Nephron progenitor cell (in vitro differentiated cells): Measurements from ENCODE around the gene IL2RA.
"Not testable (repeated sequence)": the region's sequence is repeated elsewhere in the genome, so short reads cannot be mapped to it uniquely, and the experiment has no call there.

Experiments
- DNase-seq: peaks from one replicate; pipeline ENCODE4 v3.0.0; 2021
- H3K27ac Mint-ChIP-seq: 2 replicates; pipeline ENCODE4 v1.8.0; 2021; ENCODE audit warnings: mild to moderate bottlenecking, moderate library complexity, mixed read lengths
- H3K27me3 Mint-ChIP-seq: 2 replicates; pipeline ENCODE4 v1.8.0; 2021; ENCODE audit warnings: mild to moderate bottlenecking, low read depth, mixed read lengths; ENCODE audit not compliant: poor library complexity
- H3K36me3 Mint-ChIP-seq: 2 replicates; pipeline ENCODE4 v1.8.0; 2021; ENCODE audit warnings: low read depth, mixed read lengths
- H3K4me1 Mint-ChIP-seq: 2 replicates; pipeline ENCODE4 v1.8.0; 2021; ENCODE audit warnings: mixed read lengths
- H3K4me3 Mint-ChIP-seq: 2 replicates; pipeline ENCODE4 v1.8.0; 2021; ENCODE audit warnings: mild to moderate bottlenecking, moderate library complexity, mixed read lengths
- H3K9me3 Mint-ChIP-seq: 2 replicates; pipeline ENCODE4 v1.8.0; 2021; ENCODE audit warnings: mild to moderate bottlenecking, moderate library complexity, mixed read lengths
- TF ChIP-seq, protein P1 (sequence below): fragments of 200-600 bp; sonication (generic); IDR thresholded peaks from 2 replicates; pipeline ENCODE4 v1.5.0; 2021; ENCODE audit warnings: antibody characterized with exemption

Gene IL2RA

DNA sequence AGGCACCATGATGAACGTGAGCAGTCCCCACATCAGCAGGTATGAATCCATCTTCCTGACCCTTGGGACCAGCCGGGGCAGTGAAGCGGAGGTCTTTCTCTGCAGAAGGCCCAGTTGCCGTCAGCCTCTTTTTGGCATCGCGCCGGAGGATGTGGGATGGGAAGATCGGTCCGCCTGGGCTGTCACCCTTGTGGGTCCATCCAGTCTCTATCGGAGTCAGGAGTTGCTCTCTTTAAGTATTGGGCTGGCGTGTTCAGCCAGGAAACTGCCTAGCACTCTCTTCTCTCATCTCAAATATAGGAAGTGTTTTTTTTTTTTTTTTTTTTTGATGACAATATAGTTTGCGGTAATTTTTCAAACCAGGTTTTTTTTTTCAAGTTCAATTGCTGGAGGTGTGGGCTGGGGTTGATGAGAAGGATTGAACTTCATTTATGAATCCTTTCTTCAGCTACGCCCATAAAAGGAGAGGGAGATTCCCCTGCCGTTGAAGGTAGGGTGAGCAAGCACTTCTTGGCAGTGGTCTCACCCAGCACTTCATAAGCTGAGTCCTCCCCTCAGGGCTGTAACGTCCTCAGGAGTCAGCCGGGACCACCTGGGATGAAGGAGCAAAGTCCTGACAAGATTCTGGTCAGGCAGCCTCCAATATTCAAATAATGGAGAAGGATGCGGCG, at the start of gene IL2RA:
IL2RA (minus strand) TSS at position 267 of the 671 bp plus-strand sequence; CDS start at position 51, 216 bp downstream.
- H3K27ac Mint-ChIP-seq = no peak within 1 kb of the TSS

DNA sequence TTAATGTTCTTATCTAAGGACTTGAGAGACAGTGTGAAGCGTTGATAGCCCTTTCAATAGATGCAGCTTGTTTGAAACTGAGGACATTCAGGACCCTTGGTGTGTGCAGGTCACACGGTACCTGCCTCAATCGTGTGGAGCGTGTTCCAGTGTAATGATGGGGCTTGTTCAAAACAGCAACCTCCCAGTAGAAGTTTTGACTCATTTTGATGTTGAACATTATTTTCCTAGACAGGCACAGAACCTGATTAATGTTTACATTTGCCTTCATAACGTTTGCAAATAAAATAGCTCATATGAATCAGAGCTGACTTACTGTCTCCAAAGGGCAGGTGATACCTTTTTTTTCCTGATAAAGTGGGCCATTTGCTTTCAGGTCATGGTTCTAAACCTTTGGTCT, 48.0 kb upstream of the IL2RA start:
- peaks cover 84% of the 10 kb centered on the region for H3K36me3 Mint-ChIP-seq
- H3K4me3 Mint-ChIP-seq = no peak overlapping the region
- DNase-seq = no peak
- peak overlapping the region; percentile 66 for H3K27ac Mint-ChIP-seq
- no peaks in the 10 kb centered on the region for H3K27me3 Mint-ChIP-seq
- H3K4me1 Mint-ChIP-seq = peaks cover 18% of the 10 kb centered on the region
- TF ChIP-seq, protein P1, sequence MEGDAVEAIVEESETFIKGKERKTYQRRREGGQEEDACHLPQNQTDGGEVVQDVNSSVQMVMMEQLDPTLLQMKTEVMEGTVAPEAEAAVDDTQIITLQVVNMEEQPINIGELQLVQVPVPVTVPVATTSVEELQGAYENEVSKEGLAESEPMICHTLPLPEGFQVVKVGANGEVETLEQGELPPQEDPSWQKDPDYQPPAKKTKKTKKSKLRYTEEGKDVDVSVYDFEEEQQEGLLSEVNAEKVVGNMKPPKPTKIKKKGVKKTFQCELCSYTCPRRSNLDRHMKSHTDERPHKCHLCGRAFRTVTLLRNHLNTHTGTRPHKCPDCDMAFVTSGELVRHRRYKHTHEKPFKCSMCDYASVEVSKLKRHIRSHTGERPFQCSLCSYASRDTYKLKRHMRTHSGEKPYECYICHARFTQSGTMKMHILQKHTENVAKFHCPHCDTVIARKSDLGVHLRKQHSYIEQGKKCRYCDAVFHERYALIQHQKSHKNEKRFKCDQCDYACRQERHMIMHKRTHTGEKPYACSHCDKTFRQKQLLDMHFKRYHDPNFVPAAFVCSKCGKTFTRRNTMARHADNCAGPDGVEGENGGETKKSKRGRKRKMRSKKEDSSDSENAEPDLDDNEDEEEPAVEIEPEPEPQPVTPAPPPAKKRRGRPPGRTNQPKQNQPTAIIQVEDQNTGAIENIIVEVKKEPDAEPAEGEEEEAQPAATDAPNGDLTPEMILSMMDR = no peak
- no peaks in the 10 kb centered on the region for H3K9me3 Mint-ChIP-seq

More for the DNA sequence above, at the start of gene IL2RA:
- TF ChIP-seq, protein P1 = no peak
- DNase-seq = no peak
- Mint-ChIP-seq H3K4me3 (no peak within 1 kb of the TSS), H3K36me3 (no peaks in the 10 kb centered on the region), H3K4me1 (peaks cover 5% of the 10 kb centered on the region), H3K27me3 (peaks cover 34% of the 10 kb centered on the region), H3K9me3 (no peaks in the 10 kb centered on the region)

DNA sequence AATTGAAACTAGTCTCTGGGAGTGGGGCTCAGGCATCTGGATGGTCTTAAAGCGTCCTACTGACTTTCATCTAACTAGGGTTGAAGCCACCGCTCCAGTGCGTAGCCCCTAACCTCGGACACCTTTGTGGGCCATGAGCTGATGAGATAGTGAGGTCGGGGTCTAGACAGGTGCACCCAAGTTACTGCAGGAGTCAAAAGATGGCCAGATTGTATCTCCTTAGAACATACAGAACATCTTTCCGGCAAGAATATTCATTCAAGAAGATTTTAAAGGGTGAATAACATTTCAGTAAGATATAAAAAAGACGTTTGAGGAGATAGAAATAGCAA, 47.2 kb upstream of the IL2RA start:
- no peaks in the 10 kb centered on the region for H3K27me3 Mint-ChIP-seq
- DNase-seq = no peak
- TF ChIP-seq, protein P1 = no peak
- H3K4me1 Mint-ChIP-seq = peaks cover 18% of the 10 kb centered on the region
- no peak overlapping the region for H3K27ac Mint-ChIP-seq
- no peak overlapping the region for H3K4me3 Mint-ChIP-seq
- H3K36me3 Mint-ChIP-seq = peaks cover 82% of the 10 kb centered on the region
- no peaks in the 10 kb centered on the region for H3K9me3 Mint-ChIP-seq

DNA sequence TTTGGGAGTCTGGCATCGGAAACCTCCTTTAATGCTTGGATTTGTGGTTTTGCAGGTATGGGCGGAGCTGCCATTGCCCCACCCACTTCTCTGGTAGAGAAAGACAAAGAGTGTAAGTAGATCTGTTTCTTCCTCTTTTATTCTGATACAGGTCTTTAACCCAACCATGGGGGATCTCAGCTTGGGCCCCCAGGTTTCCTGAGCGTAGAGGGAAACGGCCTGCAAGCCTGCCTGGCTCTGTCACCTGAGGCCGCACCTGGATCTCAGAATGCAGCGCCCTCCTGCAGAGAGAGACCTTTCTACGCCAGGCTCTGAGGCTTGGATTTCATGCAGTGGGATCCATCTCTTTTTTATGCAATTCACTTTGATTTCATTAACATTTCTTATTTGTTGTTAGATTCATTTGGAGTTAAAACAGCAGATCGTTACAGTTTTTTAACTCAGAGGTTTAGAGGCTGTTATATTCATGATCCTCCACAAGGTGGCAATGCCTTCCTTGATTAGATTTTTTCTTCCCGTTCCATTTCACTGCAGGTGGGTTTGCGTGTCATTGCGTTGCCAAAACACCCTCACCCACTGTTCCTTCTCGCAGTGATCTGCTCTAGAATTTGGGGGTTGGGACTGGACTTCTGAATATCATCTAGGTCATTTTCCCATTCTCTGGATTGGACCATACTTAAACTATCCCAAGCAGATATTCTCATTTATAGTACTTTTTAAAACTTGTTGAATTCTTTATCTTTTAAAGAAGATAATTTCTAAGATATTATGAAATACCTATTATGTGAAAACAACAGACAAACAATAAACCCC, 46.7 kb upstream of the IL2RA start:
- DNase-seq = peak; percentile 26
- H3K4me1 Mint-ChIP-seq = peaks cover 18% of the 10 kb centered on the region

DNA sequence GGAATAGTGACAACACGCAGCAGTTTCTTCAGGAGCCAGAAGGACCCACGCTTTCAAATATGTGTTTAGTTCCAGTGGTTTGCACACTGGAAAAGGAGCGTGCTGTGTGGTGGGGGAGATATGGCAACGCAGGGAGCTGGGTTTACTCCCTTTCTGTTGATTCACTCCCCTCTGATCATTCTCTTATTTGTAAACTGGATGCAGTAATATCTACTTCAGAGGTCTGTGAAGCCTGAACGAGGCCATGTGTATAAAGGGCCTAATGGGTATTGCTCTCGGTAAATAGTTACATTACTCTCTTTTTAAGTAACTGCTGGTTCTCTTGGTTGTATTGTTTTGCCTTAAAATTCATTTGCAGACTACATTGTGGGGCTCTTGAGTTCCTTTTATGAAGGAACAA, 45.9 kb upstream of the IL2RA start:
- no peaks in the 10 kb centered on the region for H3K27me3 Mint-ChIP-seq
- no peak overlapping the region for H3K4me3 Mint-ChIP-seq
- DNase-seq = no peak
- peaks cover 18% of the 10 kb centered on the region for H3K4me1 Mint-ChIP-seq
- peak overlapping the region; percentile 46 for H3K27ac Mint-ChIP-seq
- no peaks in the 10 kb centered on the region for H3K9me3 Mint-ChIP-seq
- H3K36me3 Mint-ChIP-seq = peaks cover 78% of the 10 kb centered on the region
- TF ChIP-seq, protein P1 = no peak

More for the DNA sequence above, 46.7 kb upstream of the IL2RA start:
- Mint-ChIP-seq H3K9me3 (no peaks in the 10 kb centered on the region), H3K4me3 (no peak overlapping the region), H3K36me3 (peaks cover 82% of the 10 kb centered on the region), H3K27ac (peak overlapping the region; percentile 46), H3K27me3 (no peaks in the 10 kb centered on the region)
- TF ChIP-seq, protein P1 = peak; percentile 81

DNA sequence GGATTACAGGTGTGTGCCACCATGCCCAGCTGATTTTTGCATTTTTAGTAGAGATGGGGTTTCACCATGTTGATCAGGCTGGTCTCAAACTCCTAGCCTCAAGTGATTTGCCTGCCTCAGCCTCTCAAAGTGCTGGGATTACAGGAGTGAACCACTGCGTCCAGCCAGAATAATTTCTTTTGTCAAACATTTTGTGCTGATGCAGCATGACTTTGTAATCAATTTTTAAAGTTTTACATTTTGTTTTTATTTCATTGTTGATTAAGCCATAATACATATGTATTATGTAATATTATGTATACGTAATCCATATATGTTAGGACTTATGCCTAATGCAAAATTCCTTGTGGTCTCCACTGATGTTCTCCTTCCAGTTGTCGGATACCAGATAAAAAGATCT, 45.4 kb upstream of the IL2RA start:
- not testable (repeated sequence) for DNase-seq, H3K4me3 Mint-ChIP-seq, H3K9me3 Mint-ChIP-seq, H3K27me3 Mint-ChIP-seq, H3K27ac Mint-ChIP-seq
- peaks cover 76% of the 10 kb centered on the region for H3K36me3 Mint-ChIP-seq
- peaks cover 18% of the 10 kb centered on the region for H3K4me1 Mint-ChIP-seq
